HEK293T (cell line): ENCODE measurements around the gene STX16.

Experiments
- CTCF ChIA-PET: fragments of 350-600 bp; formaldehyde crosslinking; extraction: SDS; loops from one replicate; lab custom pipeline; 2021; ENCODE audit warnings: antibody characterized with exemption, inconsistent platforms; lab: Yijun Ruan, JAX
- POLR2A ChIA-PET: fragments of 350-600 bp; formaldehyde crosslinking; extraction: SDS; loops from one replicate; lab custom pipeline; 2020; ENCODE audit warnings: antibody characterized with exemption, inconsistent platforms; lab: Yijun Ruan, JAX
- DNase-seq: peaks from one replicate; pipeline ENCODE4 v3.0.0; 2012; ENCODE audit warnings: mixed read lengths; ENCODE audit errors: extremely low spot score
- ARNT ChIP-seq: fragments of 450-650 bp; IDR thresholded peaks from 2 replicates; pipeline ENCODE4 v1.6.1; 2017; ENCODE audit warnings: mild to moderate bottlenecking
- BHLHE40 ChIP-seq: fragments of 450-650 bp; IDR thresholded peaks from 2 replicates; pipeline ENCODE4 v1.6.1; 2016; ENCODE audit warnings: mild to moderate bottlenecking, moderate library complexity, borderline replicate concordance
- CTBP1 ChIP-seq: fragments of 450-650 bp; IDR thresholded peaks from 2 replicates; pipeline ENCODE4 v1.6.1; 2016; ENCODE audit warnings: borderline replicate concordance
- ELF4 ChIP-seq: fragments of 450-650 bp; IDR thresholded peaks from 2 replicates; pipeline ENCODE4 v1.6.1; 2017; ENCODE audit warnings: antibody characterized with exemption
- FOXA1 ChIP-seq: fragments of 450-650 bp; IDR thresholded peaks from 2 replicates; pipeline ENCODE4 v1.6.1; 2016; ENCODE audit warnings: mild to moderate bottlenecking
- FOXK2 ChIP-seq: fragments of 450-650 bp; IDR thresholded peaks from 2 replicates; pipeline ENCODE4 v1.6.1; 2016; ENCODE audit warnings: mild to moderate bottlenecking
- FOXM1 ChIP-seq: fragments of 450-650 bp; IDR thresholded peaks from 2 replicates; pipeline ENCODE4 v1.6.1; 2017; ENCODE audit warnings: mild to moderate bottlenecking, borderline replicate concordance
- HDGF ChIP-seq: fragments of 450-650 bp; IDR thresholded peaks from 2 replicates; pipeline ENCODE4 v1.6.1; 2017; ENCODE audit warnings: antibody characterized with exemption, borderline replicate concordance
- L3MBTL2 ChIP-seq: fragments of 450-650 bp; conservative IDR thresholded peaks from 2 replicates; pipeline ENCODE4 v1.6.1; 2016; ENCODE audit warnings: mild to moderate bottlenecking
- LEF1 ChIP-seq: fragments of 450-650 bp; IDR thresholded peaks from 2 replicates; pipeline ENCODE4 v1.6.1; 2017; ENCODE audit warnings: mild to moderate bottlenecking, borderline replicate concordance
- NFRKB ChIP-seq: fragments of 450-650 bp; IDR thresholded peaks from 2 replicates; pipeline ENCODE4 v1.6.1; 2016; ENCODE audit warnings: mild to moderate bottlenecking, moderate library complexity
- PKNOX1 ChIP-seq: fragments of 450-650 bp; IDR thresholded peaks from 2 replicates; pipeline ENCODE4 v1.6.1; 2016
- SP1 ChIP-seq: fragments of 450-650 bp; IDR thresholded peaks from 2 replicates; pipeline ENCODE4 v1.6.1; 2017
- SUZ12 ChIP-seq: fragments of 450-650 bp; IDR thresholded peaks from 2 replicates; pipeline ENCODE4 v1.6.1; 2016; ENCODE audit warnings: mild to moderate bottlenecking
- TARDBP ChIP-seq: fragments of 450-650 bp; IDR thresholded peaks from 2 replicates; pipeline ENCODE4 v1.6.1; 2016
- ZNF384 ChIP-seq: fragments of 450-650 bp; IDR thresholded peaks from 2 replicates; pipeline ENCODE4 v1.6.1; 2016

The STX16 gene

GRCh38 chr20:58694241-58695083 is 43.4 kb downstream of the STX16 start:
- no peak for DNase-seq
- CTCF ChIA-PET = no interaction called here
- POLR2A ChIA-PET = interaction anchor here (1.4 kb wide), 1 partner anchor 43 kb away, joined by 4 read pairs; the partner anchor contains the start of gene STX16
- no peak for TF ChIP-seq ZNF384
- no peak for TF ChIP-seq ARNT
- no peak for TF ChIP-seq PKNOX1
- TF ChIP-seq ELF4 = no peak
- no peak for TF ChIP-seq CTBP1
- TF ChIP-seq SP1 = no peak

- TF ChIP-seq TARDBP (peak; percentile 82), SP1 (no peak)
- ChIA-PET POLR2A (interaction anchor here (1.4 kb wide), 1 partner anchor 44 kb away, joined by 4 read pairs; the partner anchor contains the start of gene STX16), CTCF (no interaction called here)
- DNase-seq = no peak
Measured at GRCh38 chr20:58695084-58695722, 44.1 kb downstream of the STX16 start.

DNA sequence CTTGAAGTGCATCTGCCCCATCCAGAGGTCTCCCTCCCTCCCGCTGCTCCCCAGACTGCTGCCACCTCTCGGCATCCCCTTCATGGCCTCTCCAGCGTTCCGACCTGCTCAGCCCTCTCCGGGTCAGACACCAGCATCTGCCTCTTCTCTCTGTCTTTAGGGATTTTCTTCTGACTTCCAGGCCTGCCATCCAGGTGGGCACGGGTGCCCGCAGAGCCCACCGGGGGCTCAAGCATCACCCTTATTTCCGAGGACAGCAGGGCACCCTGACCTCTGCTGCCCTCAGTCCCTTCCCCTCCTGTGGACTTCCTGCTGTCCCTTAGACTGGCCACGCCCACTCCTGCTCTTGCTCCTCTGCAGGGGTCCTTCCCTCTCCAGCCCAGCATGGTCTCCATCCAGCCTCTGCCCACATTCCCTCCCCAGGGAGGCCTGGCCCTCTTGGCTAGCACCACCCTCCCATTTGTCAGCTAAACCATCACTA is 44.9 kb downstream of the STX16 start:
- CTCF ChIA-PET = no interaction called here
- POLR2A ChIA-PET = no interaction called here

DNA sequence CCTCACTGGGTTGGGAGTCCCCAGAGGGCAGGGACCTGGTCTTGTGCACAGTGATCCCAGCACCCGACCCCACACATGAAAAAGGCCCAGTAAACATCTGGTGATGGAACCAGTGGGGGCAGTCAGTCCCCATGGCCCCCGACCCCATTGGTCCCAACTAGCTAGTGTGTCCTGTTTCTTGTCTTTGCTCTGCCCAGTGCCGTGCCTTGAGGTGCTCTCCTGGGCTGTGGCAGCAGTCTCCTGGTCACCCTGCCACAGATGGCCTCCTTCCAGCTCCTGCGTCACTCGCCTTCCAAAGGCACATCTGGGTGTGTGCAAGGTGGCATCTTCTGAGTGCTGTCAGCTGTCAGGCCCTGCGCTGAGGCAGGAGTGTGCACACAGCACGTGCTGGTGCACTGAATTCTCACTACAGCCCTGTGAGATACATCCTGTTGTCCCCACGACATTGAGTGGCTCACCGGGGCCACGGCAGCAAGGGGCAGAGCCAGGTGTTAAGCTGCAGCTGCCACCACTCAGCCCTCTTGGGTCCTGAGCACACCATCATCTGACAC is 45.4 kb downstream of the STX16 start:
- ChIA-PET POLR2A (no interaction called here), CTCF (no interaction called here)
- no peak for DNase-seq
- TF ChIP-seq NFRKB = no peak
- TF ChIP-seq SP1 = no peak
- TF ChIP-seq HDGF = no peak

More for the DNA sequence above, 44.9 kb downstream of the STX16 start:
- no peak for TF ChIP-seq FOXA1
- no peak for TF ChIP-seq HDGF
- no peak for TF ChIP-seq SP1
- TF ChIP-seq ZNF384 = no peak
- TF ChIP-seq CTBP1 = no peak
- TF ChIP-seq ARNT = no peak
- no peak for TF ChIP-seq L3MBTL2
- TF ChIP-seq LEF1 = no peak
- TF ChIP-seq FOXK2 = no peak
- TF ChIP-seq NFRKB = no peak
- no peak for TF ChIP-seq TARDBP
- no peak for TF ChIP-seq FOXM1
- TF ChIP-seq PKNOX1 = no peak
- TF ChIP-seq ELF4 = no peak
- no peak for DNase-seq

GRCh38 chr20:58697201-58697866 is 46.3 kb downstream of the STX16 start:
- POLR2A ChIA-PET = no interaction called here
- no peak for TF ChIP-seq SP1
- TF ChIP-seq FOXK2 = no peak
- TF ChIP-seq TARDBP = no peak
- no peak for TF ChIP-seq L3MBTL2
- no peak for TF ChIP-seq PKNOX1
- TF ChIP-seq SUZ12 = no peak
- no peak for TF ChIP-seq HDGF
- no peak for TF ChIP-seq NFRKB
- TF ChIP-seq FOXA1 = no peak
- TF ChIP-seq ZNF384 = no peak
- no peak for TF ChIP-seq ELF4
- no peak for TF ChIP-seq LEF1
- no peak for TF ChIP-seq FOXM1
- no peak for TF ChIP-seq BHLHE40
- no peak for TF ChIP-seq ARNT
- TF ChIP-seq CTBP1 = no peak
- CTCF ChIA-PET = no interaction called here
- DNase-seq = no peak
